MM.1S (cell line): ENCODE data around the gene MAST3.

Experiments
- EZH2 ChIP-seq: fragments of 300-600 bp; sonication (generic); optimal IDR thresholded peaks from 2 replicates; pipeline ENCODE3; 2017; ENCODE audit warnings: low read depth, mild to moderate bottlenecking, antibody characterized with exemption, low read length, mixed read lengths
- EZH2phosphoT487 ChIP-seq: fragments of 300-600 bp; sonication (generic); IDR thresholded peaks from 2 replicates; pipeline ENCODE4 v1.6.1; 2018; ENCODE audit warnings: antibody characterized with exemption, low read length
- TF ChIP-seq, protein P1 (sequence below): fragments of 300-600 bp; sonication (generic); IDR thresholded peaks from 2 replicates; pipeline ENCODE4 v1.5.1; 2016; ENCODE audit warnings: antibody characterized with exemption, low read length, mixed read lengths

DNA sequence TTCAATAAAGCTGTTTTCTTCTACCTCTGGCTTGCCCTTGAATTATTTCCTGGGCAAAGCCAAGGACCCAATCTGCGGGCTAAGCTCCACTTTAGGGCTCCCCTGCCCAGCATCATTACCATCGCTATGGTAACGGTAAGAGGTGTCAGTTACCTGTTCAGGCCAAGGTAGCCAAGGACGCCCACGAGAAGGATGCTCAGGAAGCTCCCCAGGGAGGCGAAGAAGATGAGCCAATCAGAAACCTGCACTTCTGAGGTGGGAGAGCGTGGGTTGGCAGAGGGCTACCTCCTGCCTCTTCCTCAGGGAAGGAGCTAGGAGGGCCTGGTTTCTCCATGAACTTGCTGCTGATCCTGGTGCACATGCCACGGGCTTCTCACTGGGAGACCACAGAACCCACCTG lies 35.5 kb upstream of the MAST3 start:
- TF ChIP-seq, protein P1, sequence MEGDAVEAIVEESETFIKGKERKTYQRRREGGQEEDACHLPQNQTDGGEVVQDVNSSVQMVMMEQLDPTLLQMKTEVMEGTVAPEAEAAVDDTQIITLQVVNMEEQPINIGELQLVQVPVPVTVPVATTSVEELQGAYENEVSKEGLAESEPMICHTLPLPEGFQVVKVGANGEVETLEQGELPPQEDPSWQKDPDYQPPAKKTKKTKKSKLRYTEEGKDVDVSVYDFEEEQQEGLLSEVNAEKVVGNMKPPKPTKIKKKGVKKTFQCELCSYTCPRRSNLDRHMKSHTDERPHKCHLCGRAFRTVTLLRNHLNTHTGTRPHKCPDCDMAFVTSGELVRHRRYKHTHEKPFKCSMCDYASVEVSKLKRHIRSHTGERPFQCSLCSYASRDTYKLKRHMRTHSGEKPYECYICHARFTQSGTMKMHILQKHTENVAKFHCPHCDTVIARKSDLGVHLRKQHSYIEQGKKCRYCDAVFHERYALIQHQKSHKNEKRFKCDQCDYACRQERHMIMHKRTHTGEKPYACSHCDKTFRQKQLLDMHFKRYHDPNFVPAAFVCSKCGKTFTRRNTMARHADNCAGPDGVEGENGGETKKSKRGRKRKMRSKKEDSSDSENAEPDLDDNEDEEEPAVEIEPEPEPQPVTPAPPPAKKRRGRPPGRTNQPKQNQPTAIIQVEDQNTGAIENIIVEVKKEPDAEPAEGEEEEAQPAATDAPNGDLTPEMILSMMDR, result no peak
- TF ChIP-seq EZH2, result no peak
- no peak for TF ChIP-seq EZH2phosphoT487
